NOMO-1 treated with DMSO at 0.1 percent for 48 hours (cell line): Measurements from ENCODE around the gene CHAC1.

Experiments
- DNase-seq: peaks from one replicate; lab custom pipeline; 2025; ENCODE audit not compliant: unreplicated experiment; lab: John Stamatoyannopoulos, UW

Gene CHAC1

DNA sequence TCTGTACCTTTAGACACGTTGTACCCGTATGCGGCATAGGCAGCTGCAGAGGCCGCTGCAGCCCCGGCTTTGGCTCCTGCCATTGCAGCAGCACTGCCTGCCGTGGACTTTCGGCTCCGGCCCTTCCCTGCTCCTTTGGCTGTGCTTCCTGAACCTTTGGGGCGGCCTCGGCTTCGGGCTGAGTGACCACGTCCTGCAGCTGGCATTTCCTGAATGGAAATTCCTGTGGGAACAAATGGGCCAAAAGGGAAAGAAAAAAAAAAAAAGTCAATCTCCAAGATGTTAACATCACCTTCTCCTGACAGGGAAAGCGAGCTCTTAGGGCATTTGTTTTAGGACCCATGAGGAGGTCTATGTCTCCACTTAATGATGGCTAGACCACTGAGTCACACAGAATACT is 29.6 kb downstream of the CHAC1 start:
- no peak for DNase-seq

GRCh38 chr15:40984406-40984805 is 31.1 kb downstream of the CHAC1 start:
- DNase-seq, result no peak

GRCh38 chr15:40984964-40985363 is 31.7 kb downstream of the CHAC1 start:
- DNase-seq, result no peak

DNA sequence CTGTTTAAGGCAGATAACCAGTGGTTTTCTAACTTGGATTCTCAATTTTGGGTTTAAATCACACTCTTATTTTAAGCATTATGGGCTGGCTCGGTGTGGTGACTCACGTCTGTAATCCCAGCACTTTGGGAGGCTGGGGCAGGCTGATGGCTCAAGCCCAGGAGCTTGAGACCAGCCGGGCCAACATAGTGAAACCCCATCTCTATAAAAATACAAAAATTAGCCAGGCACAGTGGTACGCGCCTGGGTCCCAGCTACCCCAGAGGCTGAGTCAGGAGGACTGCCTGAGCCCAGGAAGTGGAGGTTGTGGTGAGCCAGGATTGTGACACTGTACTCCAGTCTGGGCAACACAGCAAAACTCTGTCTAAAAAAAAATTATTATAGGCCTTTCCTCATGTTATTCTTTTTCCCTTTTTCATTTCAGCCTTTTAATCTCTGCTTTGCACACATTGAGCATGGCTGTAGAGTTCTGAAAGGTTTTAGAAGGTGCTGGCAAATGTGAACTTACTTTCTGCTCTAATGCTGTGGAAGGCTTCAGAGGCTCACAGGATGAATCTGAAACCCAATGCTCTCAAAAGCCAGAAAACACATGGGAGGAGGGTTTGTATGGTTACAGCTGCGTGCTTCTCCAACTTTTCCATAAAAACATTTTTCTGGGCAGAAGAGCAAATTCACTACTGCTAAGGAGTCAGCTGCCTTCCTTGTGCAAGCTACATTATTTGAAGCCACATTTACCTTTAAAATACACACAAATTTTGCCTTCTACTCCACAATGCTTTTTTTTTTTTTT is 32.5 kb downstream of the CHAC1 start:
- no peak for DNase-seq

- no peak for DNase-seq
Observed at GRCh38 chr15:40986820-40987219, 33.5 kb downstream of the CHAC1 start.

- DNase-seq, result no peak
Observed at GRCh38 chr15:40988156-40988555, 34.9 kb downstream of the CHAC1 start.

DNA sequence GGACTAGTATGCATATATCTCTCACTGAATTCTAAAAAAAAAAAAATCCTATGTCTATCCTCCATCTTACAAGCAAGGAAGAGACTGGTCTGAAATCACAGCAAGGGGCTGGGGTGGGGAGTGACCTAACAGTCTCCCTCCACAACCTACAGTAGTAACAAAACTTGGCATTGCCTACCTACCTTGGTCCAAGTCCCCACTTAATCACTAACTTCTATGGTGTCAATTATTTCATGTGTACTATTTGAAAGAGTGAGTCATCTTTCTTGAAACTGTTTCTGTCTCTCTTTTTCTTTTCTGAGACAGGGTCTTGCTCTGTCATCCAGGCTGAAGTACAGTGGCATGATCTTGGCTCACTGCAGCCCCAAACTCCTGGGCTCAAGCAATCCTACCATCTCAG is 36.8 kb downstream of the CHAC1 start:
- DNase-seq, result no peak

- DNase-seq, result no peak
Observed at GRCh38 chr15:40990789-40991188, 37.5 kb downstream of the CHAC1 start.

- DNase-seq, result no peak
Observed at GRCh38 chr15:40991355-40991754, 38.1 kb downstream of the CHAC1 start.

- no peak for DNase-seq
Observed at GRCh38 chr15:40992241-40992741, 39.0 kb downstream of the CHAC1 start.

DNA sequence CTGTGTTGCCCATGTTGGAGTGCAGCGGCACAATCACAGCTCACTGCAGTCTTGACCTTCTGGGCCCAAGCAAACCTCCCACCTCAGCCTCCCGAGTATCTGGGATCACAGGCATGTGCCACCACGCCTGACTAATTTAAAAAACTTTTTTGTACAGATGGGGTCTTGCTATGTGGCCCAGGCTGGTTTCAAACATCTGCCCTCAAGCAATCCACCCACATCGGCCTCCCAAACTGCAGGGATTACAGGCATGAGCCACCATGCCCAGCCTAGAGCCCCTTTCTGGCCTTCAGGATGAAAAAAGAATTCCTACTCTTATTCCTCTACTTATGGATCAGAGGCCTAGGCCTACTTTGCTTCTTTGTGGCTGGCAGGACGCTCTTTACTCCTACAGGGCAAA is 39.6 kb downstream of the CHAC1 start:
- DNase-seq, result no peak

- DNase-seq, result no peak
Observed at GRCh38 chr15:40995656-40996055, 42.4 kb downstream of the CHAC1 start.

- DNase-seq, result no peak
Observed at GRCh38 chr15:40999190-40999589, 45.9 kb downstream of the CHAC1 start.

DNA sequence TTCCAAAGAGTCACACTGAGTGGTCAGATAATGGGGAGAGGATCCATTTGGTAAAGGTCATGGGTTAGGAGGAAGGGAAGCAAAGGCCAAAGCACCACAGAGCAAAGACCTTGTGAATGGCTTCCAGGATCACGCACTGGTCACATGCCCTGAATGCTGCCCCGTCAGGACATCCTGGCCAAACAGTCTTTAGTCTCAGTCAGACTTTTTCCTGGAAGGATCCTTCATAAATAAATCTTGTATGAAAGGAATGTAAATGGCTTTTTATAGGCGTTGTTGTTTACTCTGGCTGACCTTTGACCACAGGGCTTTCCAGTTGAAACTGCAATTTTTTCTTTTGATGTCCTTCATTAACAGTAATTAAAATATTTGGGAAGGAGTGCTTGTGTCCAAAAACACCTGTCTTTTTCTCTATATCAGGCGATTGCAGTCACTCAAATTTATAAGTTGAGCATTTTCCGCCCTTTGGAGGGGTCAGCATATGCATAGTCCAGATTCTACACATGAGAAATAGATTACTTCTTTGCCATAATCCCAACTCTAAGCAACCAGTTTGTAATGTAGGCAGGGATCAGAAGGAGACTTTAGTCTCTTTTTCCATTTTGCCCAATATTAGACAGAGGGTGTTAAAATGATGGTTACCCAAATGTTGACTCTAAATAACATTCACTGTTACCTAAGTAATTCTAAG is 48.4 kb downstream of the CHAC1 start:
- DNase-seq, result no peak

GRCh38 chr15:41004490-41004889 is 51.2 kb downstream of the CHAC1 start:
- no peak for DNase-seq
